ENCODE data around the gene TPD52L1.

- TF ChIP-seq CTCF (IDR thresholded peaks at IDR 0.05) (no peak), POLR2A (IDR thresholded peaks at IDR 0.05) (no peak)
Measured at GRCh38 chr6:125207956-125208355, 54.4 kb downstream of the TPD52L1 start.

All from uterus (tissue), 2 donors.